Measurements from ENCODE around the gene KLF13.
"Not testable (repeated sequence)": the region's sequence is repeated elsewhere in the genome, so short reads cannot be mapped to it uniquely, and the experiment has no call there.

KLF13 gene

GRCh38 chr15:31347067-31347975, 20.7 kb downstream of the KLF13 start:
- no peak for DNase-seq

DNA sequence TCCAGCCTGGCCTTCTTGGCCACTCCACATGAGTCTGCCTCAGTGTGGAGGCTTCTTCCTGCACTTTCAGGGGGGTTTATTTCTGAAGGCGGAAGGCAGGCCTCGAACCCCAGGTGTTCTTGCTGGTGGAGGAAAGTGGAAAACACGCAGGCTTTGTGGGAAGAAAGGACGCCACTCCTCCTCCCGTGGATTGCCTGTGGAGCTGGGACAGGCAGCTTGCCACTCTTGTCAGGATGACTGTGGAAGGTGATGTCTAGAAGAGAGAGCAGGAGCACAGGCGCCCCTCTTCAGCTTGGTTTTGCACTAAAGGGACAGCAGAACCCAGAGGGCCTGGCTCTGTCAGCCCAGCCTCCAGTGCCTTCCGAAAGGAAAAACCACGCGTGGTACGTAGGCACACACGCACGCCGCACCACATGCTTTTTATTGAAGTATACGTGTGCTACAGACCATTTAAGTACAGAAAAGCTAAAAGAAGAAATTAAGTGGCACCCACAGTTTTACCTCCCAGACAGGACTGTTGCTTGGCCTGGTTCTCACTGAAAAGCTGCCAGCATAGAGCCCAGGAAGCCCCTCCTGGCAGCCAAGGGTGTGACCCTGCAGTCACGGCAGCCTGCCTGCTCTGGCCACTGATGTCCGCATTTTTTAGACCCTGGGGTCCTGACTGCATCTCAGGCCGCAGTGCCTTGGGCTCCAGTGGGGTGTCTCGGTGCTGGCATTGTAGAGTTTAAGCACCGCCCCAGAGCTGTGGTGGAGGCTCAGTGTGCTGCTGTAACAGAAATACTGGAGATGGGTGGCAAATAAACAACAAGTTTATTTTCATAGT, 21.6 kb downstream of the KLF13 start:
- DNase-seq = no peak

DNA sequence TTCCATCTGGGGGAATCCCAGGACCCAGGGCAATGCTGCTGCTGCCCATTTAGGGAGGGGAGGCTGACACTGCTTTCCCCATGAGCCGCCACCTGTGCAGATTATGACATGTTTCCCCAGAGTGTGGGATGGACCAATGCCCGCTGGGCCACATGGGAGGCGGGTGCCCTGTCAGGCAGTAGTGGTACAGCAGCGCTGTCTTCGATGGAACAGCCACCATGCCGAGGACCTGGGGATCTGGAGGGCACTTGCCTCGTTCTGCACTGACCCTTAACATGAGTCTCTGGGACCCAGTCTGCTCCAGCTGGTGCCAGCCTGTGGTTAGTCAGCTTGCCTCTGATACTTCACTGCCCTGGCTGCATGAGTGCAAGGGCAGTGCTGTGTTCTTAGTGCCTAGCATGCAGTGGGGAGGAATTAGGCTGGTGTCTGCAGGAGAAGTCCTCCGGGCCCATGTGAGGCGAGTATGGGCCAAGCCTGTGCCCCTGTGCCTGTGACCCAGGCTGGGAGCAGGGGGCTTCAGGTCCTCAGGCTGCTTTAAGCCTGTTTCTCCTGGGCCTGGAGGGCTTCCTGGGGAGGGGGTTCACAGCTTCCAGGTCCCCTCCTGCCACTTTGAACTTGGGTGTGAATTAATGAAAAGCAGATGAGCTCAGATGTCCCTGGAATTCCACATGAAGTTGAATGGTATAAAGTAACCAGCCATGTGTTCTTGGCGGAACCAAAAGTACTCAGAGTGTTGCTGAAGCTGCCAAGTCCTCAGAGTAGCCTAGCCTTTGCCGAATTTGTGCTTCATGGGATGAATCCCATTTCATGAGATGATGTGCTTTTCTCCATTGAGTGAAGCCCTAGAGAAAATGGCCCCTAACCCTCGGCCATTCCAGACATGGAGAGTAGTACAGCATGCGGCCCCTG, 22.9 kb downstream of the KLF13 start:
- DNase-seq = no peak

DNA sequence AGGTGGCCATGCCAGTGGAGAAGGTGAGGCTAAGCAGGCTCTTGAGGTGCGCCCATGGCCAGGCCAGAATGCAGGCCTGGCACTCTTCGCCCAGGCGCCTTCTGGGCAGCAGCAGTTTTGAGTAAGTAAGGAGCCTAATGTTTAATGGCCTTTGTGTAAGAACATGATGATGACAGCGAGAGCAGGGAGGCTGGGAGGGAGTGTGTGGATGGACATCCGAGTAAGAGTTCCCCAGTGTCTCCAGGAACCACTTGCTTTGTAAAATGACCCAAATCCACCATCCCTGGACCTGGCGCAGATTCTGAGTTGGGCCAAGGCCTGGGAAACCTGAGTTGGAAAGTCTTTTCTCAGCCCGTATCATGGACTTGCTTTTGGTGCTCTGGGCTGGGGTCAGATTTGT, 24.1 kb downstream of the KLF13 start:
- DNase-seq = no peak

- peak; percentile 10 for DNase-seq
These were observed 25.7 kb downstream of the KLF13 start for GRCh38 chr15:31352339-31352751.

DNA sequence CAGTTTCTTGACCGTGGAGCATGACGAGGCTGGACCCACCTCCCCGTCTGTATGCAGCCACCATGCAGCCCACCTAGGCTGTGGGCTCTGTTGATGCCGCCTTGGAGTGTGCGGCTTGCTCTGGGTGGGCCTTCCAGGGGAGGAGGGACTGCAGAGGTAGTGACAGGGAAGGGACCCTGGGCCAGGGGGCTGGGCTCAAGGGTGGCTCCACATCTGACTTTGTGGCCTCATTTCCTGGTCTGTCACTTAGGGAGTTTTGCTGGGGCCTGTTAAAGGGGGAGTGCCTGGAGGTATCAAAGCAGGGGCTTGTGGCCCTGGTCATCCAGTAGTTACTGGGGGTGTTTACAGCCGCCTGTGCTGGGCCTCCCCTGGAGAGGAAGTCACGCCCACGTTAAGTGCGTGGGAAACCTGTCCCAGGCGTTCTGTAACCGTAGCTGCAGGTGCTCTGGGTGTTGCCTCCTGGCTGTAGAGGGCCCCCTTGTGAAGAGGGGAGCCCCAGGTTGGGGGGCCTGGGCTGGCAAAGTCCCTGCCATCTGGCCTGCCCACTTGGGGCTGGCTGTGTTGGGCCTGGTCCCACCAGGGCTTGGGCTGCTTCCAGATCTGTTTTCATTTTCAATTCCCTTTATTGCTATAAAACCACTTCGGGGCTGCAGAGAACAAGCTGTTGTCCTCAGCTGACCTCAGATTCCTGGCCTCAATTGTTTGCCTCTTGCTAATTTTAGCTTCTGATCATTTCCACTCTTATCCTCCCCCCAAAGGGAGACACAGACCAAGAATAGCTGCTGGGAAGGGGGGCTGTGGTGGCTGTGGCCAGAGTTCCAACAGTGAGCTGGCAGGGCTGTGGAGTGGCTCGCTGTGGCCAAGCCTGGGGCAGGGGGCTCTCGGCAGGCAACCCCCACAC, 26.5 kb downstream of the KLF13 start:
- DNase-seq = peak; percentile 19

- DNase-seq = no peak
These were observed 27.3 kb downstream of the KLF13 start for GRCh38 chr15:31353931-31354330.

GRCh38 chr15:31356097-31356496, 29.5 kb downstream of the KLF13 start:
- not testable (repeated sequence) for DNase-seq

GRCh38 chr15:31357148-31357547, 30.5 kb downstream of the KLF13 start:
- no peak for DNase-seq

- no peak for DNase-seq
These were observed 31.5 kb downstream of the KLF13 start for GRCh38 chr15:31358163-31358562.

DNA sequence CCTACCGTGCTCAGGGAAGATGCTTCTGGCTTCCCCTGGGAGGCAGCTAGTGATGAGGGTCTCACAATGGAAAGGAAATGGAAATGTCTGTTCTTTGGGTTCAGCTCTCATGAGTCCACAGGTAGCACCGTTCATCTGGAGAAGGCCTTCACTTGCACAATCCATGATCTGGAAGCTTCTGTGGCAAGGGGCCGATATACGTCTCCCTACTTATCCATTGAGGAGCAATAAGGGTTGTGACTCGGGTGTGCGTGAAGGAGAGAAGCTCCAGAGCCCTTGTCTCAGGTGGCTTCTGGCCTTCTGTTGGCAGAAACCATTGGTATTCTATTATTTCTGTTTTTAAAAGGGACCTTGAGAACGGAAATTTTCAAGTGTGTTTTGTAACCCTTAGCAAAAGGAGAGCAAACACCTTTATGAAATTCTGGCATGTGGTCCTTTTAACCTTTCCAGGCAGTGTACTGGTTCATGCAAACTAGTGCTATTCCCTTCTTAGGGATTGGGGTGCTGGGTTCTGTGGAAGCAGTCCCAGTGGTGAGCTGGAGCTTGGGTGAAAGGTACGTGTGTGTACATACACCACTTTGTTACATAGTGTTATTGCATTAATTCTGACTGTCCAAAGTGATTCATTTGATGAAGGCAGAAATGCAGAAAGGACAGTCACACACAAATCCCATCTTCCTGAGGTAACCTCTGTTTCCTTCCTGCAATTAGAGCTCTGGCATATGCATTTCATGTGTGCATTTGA, 32.5 kb downstream of the KLF13 start:
- no peak for DNase-seq

DNA sequence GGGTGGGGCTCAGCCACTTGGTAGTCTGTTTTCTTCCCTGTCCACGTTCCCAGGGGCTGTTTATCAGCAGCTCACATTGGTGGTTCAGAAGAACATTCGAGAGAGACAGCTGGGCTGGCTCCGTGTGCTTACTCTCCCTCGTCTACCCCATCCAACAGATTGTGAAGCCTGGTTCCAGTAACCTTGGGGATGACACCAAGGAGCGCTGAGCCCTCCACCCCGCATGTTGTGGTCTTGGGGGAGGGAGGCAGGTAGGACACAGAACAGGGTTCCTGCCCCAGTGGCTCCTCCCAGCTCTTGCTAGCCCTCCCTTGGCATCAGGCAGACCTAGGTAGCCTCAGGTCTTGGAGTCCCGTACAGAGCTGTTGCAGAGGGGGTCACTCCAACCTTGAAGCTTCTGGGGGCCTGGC, 33.1 kb downstream of the KLF13 start:
- DNase-seq = no peak

- no peak for DNase-seq
These were observed 33.5 kb downstream of the KLF13 start for GRCh38 chr15:31360158-31360561.

GRCh38 chr15:31360843-31361763, 34.5 kb downstream of the KLF13 start:
- peak; percentile 54 for DNase-seq

DNA sequence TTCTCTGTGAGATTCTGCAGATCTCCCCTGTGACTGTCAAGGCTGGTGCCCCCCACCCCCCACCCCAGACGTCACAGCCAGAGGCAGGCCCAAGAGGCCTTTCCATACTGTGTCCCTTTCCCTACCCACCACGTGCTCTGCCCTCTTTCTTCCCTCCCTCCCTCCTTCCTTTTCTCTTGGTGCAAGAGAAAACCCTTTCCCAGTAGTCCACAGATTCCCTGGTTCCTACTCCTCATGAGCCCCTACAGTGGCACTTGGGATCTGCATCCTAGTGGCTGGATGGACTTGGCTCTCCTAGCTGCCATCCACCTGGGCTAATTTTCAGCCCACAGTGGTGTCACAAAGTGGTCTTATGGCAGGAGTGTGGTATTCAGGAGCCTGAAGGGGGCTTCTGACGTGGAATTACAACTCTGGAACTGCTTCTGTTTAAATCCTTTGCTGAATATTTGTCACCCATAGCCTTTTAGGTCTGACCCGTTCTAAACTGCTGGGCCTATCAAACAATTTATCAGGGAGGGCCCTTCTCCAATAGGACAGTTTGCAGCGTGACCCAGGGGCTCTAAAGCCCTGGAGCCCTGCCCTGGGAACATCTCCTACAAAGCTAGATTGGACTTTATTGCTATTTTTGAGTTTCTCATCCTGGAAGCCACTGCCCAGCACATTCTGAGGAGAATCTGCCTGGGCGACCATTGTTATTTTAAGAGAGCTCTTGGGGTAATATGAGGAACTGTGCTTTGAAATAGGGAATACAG, 35.3 kb downstream of the KLF13 start:
- DNase-seq = no peak

DNA sequence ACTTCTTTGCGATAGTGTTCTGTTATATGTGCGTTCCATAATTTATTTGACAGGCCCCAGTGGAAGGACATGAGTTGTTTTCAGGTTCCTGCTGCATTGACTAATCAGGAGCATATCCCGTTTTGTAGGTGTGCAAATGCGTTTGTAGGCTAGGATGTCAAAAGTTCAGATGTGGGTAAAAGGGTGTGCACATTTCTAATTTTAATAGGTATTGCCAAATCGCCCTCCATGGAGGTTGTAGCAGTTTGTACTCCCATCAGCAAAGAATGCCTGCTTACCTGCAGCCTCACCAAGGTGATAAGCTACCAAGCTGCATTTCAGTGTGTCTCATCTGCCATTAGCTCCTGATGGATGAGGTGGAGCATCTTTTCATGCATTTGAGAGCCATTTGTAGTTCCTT, 36.3 kb downstream of the KLF13 start:
- no peak for DNase-seq

DNA sequence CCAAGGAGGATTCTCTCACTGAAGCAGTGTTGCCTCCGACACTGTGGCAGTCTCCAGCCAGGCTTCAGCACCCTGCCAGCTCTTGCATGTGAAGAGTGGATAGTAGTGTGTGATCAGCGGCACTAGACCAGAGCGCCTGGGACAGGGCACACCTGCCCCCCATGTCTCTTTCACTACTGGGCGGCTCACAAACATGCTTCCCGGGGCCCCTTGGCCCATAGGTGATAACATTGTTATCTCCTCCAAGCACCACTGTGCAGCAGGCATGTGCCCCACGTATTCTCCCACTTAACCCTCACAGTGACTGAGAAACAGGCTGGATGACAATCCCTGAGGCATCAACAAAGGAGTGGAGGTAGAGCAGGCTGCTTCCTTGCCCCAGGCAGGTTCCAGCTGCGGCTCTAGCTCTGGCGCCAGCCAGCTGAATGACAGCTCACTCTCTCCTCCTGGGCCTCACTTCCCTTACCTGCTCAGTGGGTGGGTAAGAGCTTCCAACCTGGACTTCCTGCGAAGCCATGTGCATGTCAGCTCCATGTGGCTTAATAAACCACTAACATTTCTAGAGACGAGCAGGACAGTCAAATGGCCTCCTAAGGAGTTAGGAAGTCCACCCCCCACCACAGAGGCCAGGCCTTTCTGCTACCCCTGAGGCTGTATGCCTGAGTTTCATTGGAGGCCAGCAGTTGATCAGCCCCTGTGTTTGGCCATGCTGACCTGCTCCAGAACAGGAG, 37.8 kb downstream of the KLF13 start:
- no peak for DNase-seq

- DNase-seq = no peak
These were observed 38.5 kb downstream of the KLF13 start for GRCh38 chr15:31365032-31365654.
